Liver (tissue), 9 donors: ENCODE data around the gene DIAPH2. TPM values are rescaled to one million over a fixed set of nuclear protein-coding genes. Genes with fewer than 3 reads are reported as not detected.

Experiments
- DNase-seq: peaks from one replicate; pipeline ENCODE4 v3.0.0-alpha.2; 2017; ENCODE audit warnings: low spot score
- H3K27ac ChIP-seq, 2 donors: one replicate each; pipeline ENCODE4 v1.7.0; 2013; ENCODE audit warnings: inconsistent platforms in 2 of 2, low read length in 2 of 2, control low read depth in 1 of 2, low read depth in 1 of 2, mild to moderate bottlenecking in 1 of 2
- H3K27me3 ChIP-seq, 4 donors: one replicate each; pipeline versions ENCODE4 v1.6.1 to v1.7.0; 2013; ENCODE audit warnings: low read length in 3 of 4, inconsistent platforms in 1 of 4, mild to moderate bottlenecking in 1 of 4, moderate library complexity in 1 of 4; ENCODE audit not compliant: control insufficient read depth in 4 of 4, insufficient read depth in 4 of 4
- H3K36me3 ChIP-seq, 4 donors: one replicate each; pipeline versions ENCODE4 v1.6.1 to v1.7.0; 2013; ENCODE audit warnings: low read length in 3 of 4, mild to moderate bottlenecking in 3 of 4, low read depth in 1 of 4, moderate library complexity in 1 of 4; ENCODE audit not compliant: control insufficient read depth in 4 of 4, insufficient read depth in 3 of 4
- H3K4me1 ChIP-seq, 4 donors: one replicate each; pipeline versions ENCODE4 v1.6.1 to v1.7.0; 2013; ENCODE audit warnings: low read length in 3 of 4, mild to moderate bottlenecking in 3 of 4, moderate library complexity in 1 of 4; ENCODE audit not compliant: control insufficient read depth in 4 of 4, insufficient read depth in 4 of 4
- H3K4me3 ChIP-seq, 3 donors: one replicate each; pipeline versions ENCODE4 v1.6.1 to v1.7.0; 2013; ENCODE audit warnings: low read length in 3 of 3, control low read depth in 1 of 3, low read depth in 1 of 3, mild to moderate bottlenecking in 1 of 3
- H3K9ac ChIP-seq, 2 donors: one replicate each; pipeline ENCODE4 v1.7.0; 2013; ENCODE audit warnings: low read length in 2 of 2, mild to moderate bottlenecking in 2 of 2, moderate library complexity in 2 of 2, control low read depth in 1 of 2, low read depth in 1 of 2
- H3K9me3 ChIP-seq, 4 donors: one replicate each; pipeline versions ENCODE4 v1.6.1 to v1.7.0; 2013; ENCODE audit warnings: low read length in 3 of 4; ENCODE audit not compliant: control insufficient read depth in 4 of 4
- ATF3 ChIP-seq: IDR thresholded peaks from 2 replicates; pipeline ENCODE4 v1.6.1; 2016; ENCODE audit warnings: antibody characterized with exemption
- EGR1 ChIP-seq, 2 donors: IDR thresholded peaks; 2 replicates each; pipeline ENCODE4 v1.6.1; 2016 to 2018; ENCODE audit warnings: antibody characterized with exemption in 2 of 2, low read depth in 2 of 2
- FOXA1 ChIP-seq: IDR thresholded peaks from 2 replicates; pipeline ENCODE4 v1.6.1; 2016; ENCODE audit warnings: antibody characterized with exemption
- FOXA2 ChIP-seq: IDR thresholded peaks from 2 replicates; pipeline ENCODE4 v1.6.1; 2016; ENCODE audit warnings: antibody characterized with exemption
- GABPA ChIP-seq, 2 donors: IDR thresholded peaks in 1 of 2; conservative IDR thresholded peaks in 1 of 2; 2 replicates each; pipeline ENCODE4 v1.6.1; 2016; ENCODE audit warnings: antibody characterized with exemption in 2 of 2, mild to moderate bottlenecking in 1 of 2, moderate library complexity in 1 of 2
- HNF4A ChIP-seq, 2 donors: conservative IDR thresholded peaks; 2 replicates each; pipeline ENCODE4 v1.6.1; 2016; ENCODE audit warnings: antibody characterized with exemption in 2 of 2, mild to moderate bottlenecking in 2 of 2
- HNF4G ChIP-seq: IDR thresholded peaks from 2 replicates; pipeline ENCODE4 v1.6.1; 2016; ENCODE audit warnings: antibody characterized with exemption
- JUND ChIP-seq, 2 donors: IDR thresholded peaks; 2 replicates each; pipeline ENCODE4 v1.6.1; 2016; ENCODE audit warnings: antibody characterized with exemption in 2 of 2
- NR2F2 ChIP-seq: IDR thresholded peaks from 2 replicates; pipeline ENCODE4 v1.6.1; 2016; ENCODE audit warnings: antibody characterized with exemption
- RAD21 ChIP-seq, 2 donors: IDR thresholded peaks; 2 replicates each; pipeline ENCODE4 v1.6.1; 2016; ENCODE audit warnings: antibody characterized with exemption in 2 of 2, mild to moderate bottlenecking in 2 of 2
- REST ChIP-seq: IDR thresholded peaks from 2 replicates; pipeline ENCODE4 v1.6.1; 2016; ENCODE audit warnings: antibody characterized with exemption, mild to moderate bottlenecking
- RXRA ChIP-seq, 2 donors: IDR thresholded peaks; 2 replicates each; pipeline ENCODE4 v1.6.1; 2017 to 2018; ENCODE audit warnings: antibody characterized with exemption in 2 of 2, mild to moderate bottlenecking in 1 of 2
- SP1 ChIP-seq: IDR thresholded peaks from 2 replicates; pipeline ENCODE4 v1.6.1; 2018; ENCODE audit warnings: antibody characterized with exemption, mild to moderate bottlenecking
- TAF1 ChIP-seq: conservative IDR thresholded peaks from 2 replicates; pipeline ENCODE4 v1.6.1; 2016; ENCODE audit warnings: antibody characterized with exemption, mild to moderate bottlenecking
- YY1 ChIP-seq: IDR thresholded peaks from 2 replicates; pipeline ENCODE4 v1.6.1; 2016; ENCODE audit warnings: antibody characterized with exemption, mild to moderate bottlenecking
- ZBTB33 ChIP-seq: IDR thresholded peaks from 2 replicates; pipeline ENCODE4 v1.6.1; 2016; ENCODE audit warnings: antibody characterized with exemption
- WGBS: extraction: QIAGEN DNeasy Blood & Tissue Kit; methylation state at CpG from one replicate; pipeline ENCODE4 v1.1.7; 2013; 5-methylcytosine and 5-hydroxymethylcytosine counted together
- polyA plus RNA-seq, 2 donors: library from polyadenylated mRNA; stranded (reverse) in 1 of 2; unstranded in 1 of 2; fragments of 200-250 nt in 1 of 2; fragments of >200 nt in 1 of 2; fragmentation: Nextera tagmentation in 1 of 2; extraction: Ambion mirVana in 1 of 2; gene quantifications; one replicate each; pipeline versions ENCODE4 v1.2.1 to v1.2.3, GENCODE V29; 2013 to 2015
- total RNA-seq, 2 donors: library from RNA; depleted of rRNA; stranded (reverse); fragments of >200 nt; gene quantifications; one replicate each; pipeline ENCODE4 v1.2.3, GENCODE V29; 2014
- donor health status: healthy.
- donor health status: healthy.
- donor health status: healthy.
- donor health status: healthy.
- donor health status: healthy.

DIAPH2 gene
- total and polyA plus RNA-seq, 4 donors, result 2.7 to 16.6 (median 5.3) TPM

GRCh38 chrX:97597954-97598353 lies 913.3 kb downstream of the DIAPH2 start:
- no peak overlapping the region for H3K27ac ChIP-seq
- TF ChIP-seq FOXA2 (no peak), ATF3 (no peak), NR2F2 (no peak), ZBTB33 (no peak), RAD21 (IDR thresholded peaks at IDR 0.05) (no peak), SP1 (no peak), HNF4G (no peak), EGR1 (IDR thresholded peaks at IDR 0.05; ENCODE audit: low read depth in 2 of 2) (no peak), HNF4A (conservative IDR thresholded peaks at IDR 0.05) (no peak), YY1 (no peak), FOXA1 (no peak), RXRA (IDR thresholded peaks at IDR 0.05) (no peak), JUND (IDR thresholded peaks at IDR 0.05) (no peak), REST (no peak)
- H3K4me1 ChIP-seq, result peaks cover 0 to 13% (median 8%) of the 10 kb centered on the region in 4 donors
- DNase-seq, result no peak
- H3K4me3 ChIP-seq, result no peak overlapping the region
- H3K9me3 ChIP-seq, result no peaks in the 10 kb centered on the region
- 73% methylated on average over 6 of the region's 6 CpGs for WGBS
- H3K27me3 ChIP-seq, result no peaks in the 10 kb centered on the region
- no peaks in the 10 kb centered on the region for H3K36me3 ChIP-seq
- no peak overlapping the region for H3K9ac ChIP-seq

- Histone ChIP-seq H3K9me3 (no peaks in the 10 kb centered on the region), H3K36me3 (no peaks in the 10 kb centered on the region), H3K4me3 (no peak overlapping the region), H3K4me1 (peaks cover 0 to 12% (median 5%) of the 10 kb centered on the region in 4 donors), H3K27ac (no peak overlapping the region), H3K27me3 (no peaks in the 10 kb centered on the region), H3K9ac (no peak overlapping the region)
- 39% methylated on average over 3 of the region's 3 CpGs for WGBS
- no peak for DNase-seq
- TF ChIP-seq FOXA1 (no peak), GABPA (IDR thresholded peaks at IDR 0.05 in 1 of 2, conservative IDR thresholded peaks at IDR 0.05 in 1 of 2) (no peak), YY1 (no peak), ATF3 (no peak), RAD21 (IDR thresholded peaks at IDR 0.05) (no peak), TAF1 (no peak), EGR1 (IDR thresholded peaks at IDR 0.05; ENCODE audit: low read depth in 2 of 2) (no peak), FOXA2 (no peak), NR2F2 (no peak)
These were observed 918.0 kb downstream of the DIAPH2 start for GRCh38 chrX:97602465-97603258.
